Suppressor macrophage treated with lipopolysaccharide for 1 hour (primary cell): Measurements from ENCODE around the gene SLC16A4.

Experiments
- DNase-seq, 3 donors: peaks; one replicate each; pipeline ENCODE4 v3.0.0-alpha.2; 2020 to 2022

Gene SLC16A4

DNA sequence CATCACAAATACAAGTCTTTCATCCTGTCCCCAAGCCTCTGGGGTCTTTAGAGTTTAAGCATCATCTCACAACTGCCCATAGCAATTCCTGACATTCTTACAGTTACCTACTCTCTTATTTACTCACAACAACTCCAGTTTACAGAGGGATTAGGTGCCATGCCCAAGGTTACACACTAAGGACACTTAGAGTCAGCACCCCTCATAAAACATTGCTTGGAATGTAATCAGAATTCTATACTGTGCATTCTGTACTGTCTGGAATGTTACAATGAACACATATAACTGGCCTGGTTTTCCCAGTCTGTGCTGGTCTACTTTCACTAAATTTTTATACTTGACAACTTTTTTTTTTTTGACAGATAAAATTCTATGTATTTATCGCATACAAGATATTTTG lies 66.2 kb downstream of the SLC16A4 start:
- no peak for DNase-seq

DNA sequence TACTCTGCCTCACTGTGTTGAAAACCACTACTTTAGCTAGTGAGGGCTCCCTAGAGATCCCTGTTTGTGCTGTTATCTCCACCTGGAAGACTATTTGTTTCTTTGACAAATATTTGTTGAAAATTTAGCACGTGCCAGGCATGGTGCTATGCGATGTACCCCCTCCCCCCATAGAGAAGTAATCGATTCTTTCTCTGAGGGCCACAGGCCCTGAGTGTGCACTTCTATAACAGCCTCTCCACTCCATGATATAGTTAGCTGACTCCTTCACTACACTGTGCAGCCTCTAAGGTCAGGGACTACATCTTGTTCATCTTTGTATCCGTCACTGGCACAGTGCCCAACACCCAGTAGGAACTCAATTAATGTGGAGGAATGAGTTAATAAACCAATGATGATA lies 69.0 kb downstream of the SLC16A4 start:
- no peak for DNase-seq

DNA sequence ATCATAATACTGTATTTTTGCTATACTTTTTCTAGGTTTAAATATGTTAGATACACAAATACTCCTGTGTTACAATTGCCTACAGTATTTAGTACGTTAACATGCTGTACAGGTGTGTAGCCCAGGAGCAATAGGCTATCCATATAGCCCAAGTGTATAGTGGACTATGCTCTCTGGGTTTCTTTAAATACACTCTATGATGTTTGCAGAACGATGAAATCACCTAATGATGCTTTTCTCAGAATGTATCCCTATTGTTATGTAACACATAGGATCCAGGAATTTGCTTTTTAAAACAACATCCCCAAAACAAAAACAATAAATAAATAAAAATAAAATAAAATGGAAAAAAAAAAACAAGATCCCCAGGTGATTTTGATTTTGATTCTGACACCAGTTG lies 69.8 kb downstream of the SLC16A4 start:
- no peak for DNase-seq

DNA sequence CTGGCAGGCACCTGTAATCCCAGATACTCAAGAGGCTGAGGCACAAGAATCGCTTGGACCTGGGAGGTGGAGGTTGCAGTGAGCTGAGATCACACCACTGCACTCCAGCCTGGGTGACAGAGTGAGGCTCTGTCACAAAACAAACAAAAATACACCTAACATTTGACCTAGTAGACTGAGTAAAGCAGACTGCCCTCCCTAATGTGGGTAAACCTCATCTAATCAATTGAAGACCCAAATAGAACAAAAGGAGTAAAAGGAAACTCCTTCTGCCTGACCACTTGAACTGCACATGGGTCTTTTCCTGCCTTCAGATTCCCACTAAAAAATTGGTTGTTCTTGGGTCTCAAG lies 70.7 kb downstream of the SLC16A4 start:
- no peak for DNase-seq

- DNase-seq: no peak
Measured at GRCh38 chr1:110319332-110320167, 71.3 kb downstream of the SLC16A4 start.

GRCh38 chr1:110318046-110318445 lies 72.8 kb downstream of the SLC16A4 start:
- DNase-seq: no peak

DNA sequence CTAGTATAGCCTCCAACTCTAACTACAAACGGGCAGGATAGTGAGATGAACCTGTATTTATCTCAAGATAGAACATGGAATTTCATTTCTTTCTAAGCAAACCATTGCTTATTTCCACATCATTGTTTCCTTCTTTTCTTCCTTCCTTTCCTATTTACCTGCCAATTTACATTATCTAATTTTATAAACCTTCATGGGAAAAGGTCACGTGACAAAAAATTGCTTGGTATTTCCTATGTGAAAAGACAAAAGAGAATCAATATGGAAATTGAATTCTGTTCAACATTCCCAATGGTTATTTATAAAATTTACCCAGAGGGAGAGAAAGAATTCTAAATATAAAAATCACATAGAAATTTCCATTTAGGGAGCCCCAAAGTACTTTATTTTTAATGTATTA lies 74.1 kb downstream of the SLC16A4 start:
- no peak for DNase-seq
